ENCODE results near the gene EPS15.
A peak's percentile ranks its signal among the peaks of the same experiment; 100 is the strongest.

- TF ChIP-seq EGR1 (IDR thresholded peaks at IDR 0.05; ENCODE audit: low read depth in 2 of 2) (no peak), CTCF (IDR thresholded peaks at IDR 0.05; ENCODE audit: low read depth, low read length, missing input control) (no peak), SP1 (IDR thresholded peaks at IDR 0.05) (peak; percentile 52), JUND (IDR thresholded peaks at IDR 0.05) (peak in 1 of 2 donors; percentile 20), YY1 (IDR thresholded peaks at IDR 0.05) (peak; percentile 71), ATF3 (IDR thresholded peaks at IDR 0.05) (no peak), TAF1 (conservative IDR thresholded peaks at IDR 0.05) (peak; percentile 74), ZBTB33 (IDR thresholded peaks at IDR 0.05) (no peak), RXRA (IDR thresholded peaks at IDR 0.05) (peak; percentile 32 to 60), GABPA (IDR thresholded peaks at IDR 0.05 in 1 of 2, conservative IDR thresholded peaks at IDR 0.05 in 1 of 2) (no peak), REST (IDR thresholded peaks at IDR 0.05) (peak; percentile 70), MAX (IDR thresholded peaks at IDR 0.05) (peak; percentile 50), FOXA2 (IDR thresholded peaks at IDR 0.05) (peak; percentile 96)
Observed at GRCh38 chr1:51518033-51518585, 957 bp downstream of the EPS15 start.

Data from liver (tissue), 3 donors.